ENCODE results near the gene SLC6A9. TPM values are rescaled to one million over a fixed set of nuclear protein-coding genes. Genes with fewer than 3 reads are reported as not detected.

SLC6A9 gene
- polyA plus RNA-seq, 3 donors, result 5.7 to 8.0 (median 7.2) TPM

GRCh38 chr1:44015206-44015605, 16.1 kb downstream of the SLC6A9 start:
- DNase-seq (ENCODE audit: extremely low read depth in 1 of 11, low read depth in 9 of 11, low spot score in 4 of 11), result no peak

- no peak for DNase-seq (ENCODE audit: extremely low read depth in 1 of 11, low read depth in 9 of 11, low spot score in 4 of 11)
Measured at GRCh38 chr1:44014365-44015104, 16.7 kb downstream of the SLC6A9 start.

- DNase-seq (ENCODE audit: extremely low read depth in 1 of 11, low read depth in 9 of 11, low spot score in 4 of 11), result no peak
Measured at GRCh38 chr1:44013949-44014348, 17.3 kb downstream of the SLC6A9 start.

- DNase-seq (ENCODE audit: extremely low read depth in 1 of 11, low read depth in 9 of 11, low spot score in 4 of 11), result peak in 1 of 11 donors; percentile 40
Measured at GRCh38 chr1:44012941-44013609, 18.2 kb downstream of the SLC6A9 start.

GRCh38 chr1:44012404-44012803, 18.9 kb downstream of the SLC6A9 start:
- DNase-seq (ENCODE audit: extremely low read depth in 1 of 11, low read depth in 9 of 11, low spot score in 4 of 11), result no peak

GRCh38 chr1:44010935-44011471, 20.3 kb downstream of the SLC6A9 start:
- DNase-seq (ENCODE audit: extremely low read depth in 1 of 11, low read depth in 9 of 11, low spot score in 4 of 11), result no peak

- DNase-seq (ENCODE audit: extremely low read depth in 1 of 11, low read depth in 9 of 11, low spot score in 4 of 11), result no peak
Measured at GRCh38 chr1:44008259-44008658, 23.0 kb downstream of the SLC6A9 start.

GRCh38 chr1:44002606-44003157, 28.6 kb downstream of the SLC6A9 start:
- no peak for DNase-seq (ENCODE audit: extremely low read depth in 1 of 11, low read depth in 9 of 11, low spot score in 4 of 11)

- no peak for DNase-seq (ENCODE audit: extremely low read depth in 1 of 11, low read depth in 9 of 11, low spot score in 4 of 11)
Measured at GRCh38 chr1:44002165-44002564, 29.1 kb downstream of the SLC6A9 start.

GRCh38 chr1:44000122-44000665, 31.1 kb downstream of the SLC6A9 start:
- DNase-seq (ENCODE audit: extremely low read depth in 1 of 11, low read depth in 9 of 11, low spot score in 4 of 11), result no peak

- DNase-seq (ENCODE audit: extremely low read depth in 1 of 11, low read depth in 9 of 11, low spot score in 4 of 11), result no peak
Measured at GRCh38 chr1:43999455-43999854, 31.8 kb downstream of the SLC6A9 start.

- DNase-seq (ENCODE audit: extremely low read depth in 1 of 11, low read depth in 9 of 11, low spot score in 4 of 11), result no peak
Measured at GRCh38 chr1:43998000-43998378, 33.3 kb downstream of the SLC6A9 start.

GRCh38 chr1:43997295-43997999, 33.8 kb downstream of the SLC6A9 start:
- no peak for DNase-seq (ENCODE audit: extremely low read depth in 1 of 11, low read depth in 9 of 11, low spot score in 4 of 11)

GRCh38 chr1:43996733-43997115, 34.5 kb downstream of the SLC6A9 start:
- no peak for DNase-seq (ENCODE audit: extremely low read depth in 1 of 11, low read depth in 9 of 11, low spot score in 4 of 11)

GRCh38 chr1:43995984-43996732, 35.1 kb downstream of the SLC6A9 start:
- DNase-seq (ENCODE audit: extremely low read depth in 1 of 11, low read depth in 9 of 11, low spot score in 4 of 11), result no peak

- DNase-seq (ENCODE audit: extremely low read depth in 1 of 11, low read depth in 9 of 11, low spot score in 4 of 11), result no peak
Measured at GRCh38 chr1:43994794-43995790, 36.2 kb downstream of the SLC6A9 start.

GRCh38 chr1:43994071-43994470, 37.2 kb downstream of the SLC6A9 start:
- DNase-seq (ENCODE audit: extremely low read depth in 1 of 11, low read depth in 9 of 11, low spot score in 4 of 11), result no peak

Data from renal cortex interstitium (tissue), 11 donors.